HG03575 (cell line): ENCODE data around the gene GFOD1.

Source experiments
- ATAC-seq: cut with Tn5 transposase; IDR thresholded peaks from one replicate; pipeline ENCODE4 v1.9.1; 2021; ENCODE audit not compliant: unreplicated experiment, insufficient number of reproducible peaks, low FRiP score; ENCODE audit errors: extremely low read depth

GFOD1 gene

GRCh38 chr6:13372688-13373487 lies 114.5 kb downstream of the GFOD1 start:
- no peak for ATAC-seq

DNA sequence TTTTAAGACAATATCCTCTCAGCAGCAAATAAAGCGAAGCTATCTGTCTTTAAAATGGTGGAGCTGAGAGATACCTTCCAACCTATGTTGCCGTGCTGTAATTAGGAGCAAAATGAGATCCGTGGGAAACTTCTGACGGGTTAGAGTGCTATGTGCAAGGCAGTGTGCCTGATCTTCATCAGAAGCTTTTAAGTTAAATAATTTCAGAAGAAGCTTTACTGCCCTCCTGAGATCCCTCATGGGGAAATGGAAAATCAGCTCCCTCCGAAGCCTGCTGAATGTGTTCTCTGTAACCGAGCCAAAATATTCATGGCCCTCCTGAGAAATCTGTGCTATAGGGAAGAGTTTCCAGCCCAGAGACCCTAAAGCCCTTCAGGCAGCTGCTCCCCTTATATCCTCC lies 115.3 kb downstream of the GFOD1 start:
- ATAC-seq = no peak

DNA sequence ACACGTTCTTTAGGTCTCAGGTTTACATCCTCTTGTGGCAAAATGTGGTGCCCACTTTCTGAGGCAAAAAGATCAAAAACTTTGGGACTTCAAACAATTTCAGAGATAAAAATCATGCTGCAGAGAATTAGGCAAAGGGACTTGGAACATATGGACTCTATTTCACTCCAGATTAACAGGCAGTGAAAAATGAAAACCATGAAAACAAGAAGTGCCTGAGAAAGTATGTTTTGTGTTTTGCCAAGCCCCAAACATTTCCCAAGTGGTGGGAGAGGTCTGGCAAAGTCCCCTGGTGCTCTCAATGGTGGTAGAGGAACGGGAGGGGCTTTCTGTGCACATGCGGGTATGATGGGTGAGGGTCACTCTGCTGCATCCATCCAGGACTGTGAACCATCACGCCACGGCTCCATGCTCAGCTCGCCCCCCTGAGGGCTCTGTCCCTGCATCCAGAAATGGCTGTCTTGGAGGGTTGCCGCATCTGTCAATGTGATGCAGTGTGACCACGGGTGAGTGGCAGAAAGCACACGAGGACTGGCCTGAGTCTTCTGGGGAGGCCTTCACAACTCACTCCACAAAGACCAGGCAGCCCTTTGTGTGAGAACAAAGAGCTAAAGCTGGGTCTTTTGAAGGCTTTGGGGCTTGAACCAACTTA lies 115.9 kb downstream of the GFOD1 start:
- ATAC-seq = no peak

DNA sequence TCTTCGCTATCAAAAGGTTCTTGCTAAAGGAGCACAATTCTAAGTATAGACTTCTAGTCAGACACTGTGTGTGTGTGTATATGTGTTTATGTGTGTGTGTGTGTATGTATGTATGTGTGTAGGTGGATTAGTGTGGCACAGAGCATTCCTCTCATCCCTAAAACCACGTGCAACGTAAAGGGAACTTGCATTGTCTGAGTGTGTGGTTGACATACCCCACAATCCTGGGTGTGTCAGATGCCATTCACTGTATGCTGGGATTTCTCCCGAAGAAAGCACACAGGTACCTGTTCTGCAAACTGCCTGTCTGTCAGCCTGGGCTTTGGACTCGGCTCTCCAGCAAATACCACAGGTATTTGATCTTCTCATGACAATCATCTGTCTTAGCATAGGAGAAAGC lies 116.8 kb downstream of the GFOD1 start:
- ATAC-seq = no peak

DNA sequence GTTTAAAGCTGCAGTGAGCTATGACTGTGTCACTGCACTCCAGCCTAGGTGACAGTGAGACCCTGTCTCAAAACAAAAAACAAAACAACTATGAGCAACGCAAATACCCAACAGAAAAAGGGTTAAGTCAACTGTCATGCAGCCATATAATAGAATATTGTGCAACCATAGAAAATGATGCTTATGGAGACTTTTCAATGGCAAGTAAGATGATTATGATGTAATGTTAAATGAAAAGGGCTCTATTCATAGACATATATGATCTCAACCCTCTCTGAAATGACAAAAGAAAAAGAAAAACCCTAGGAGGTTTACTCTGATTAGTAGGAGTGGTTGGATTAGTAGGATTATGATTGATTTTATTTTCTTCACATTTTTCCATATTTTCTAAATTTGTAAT lies 117.8 kb downstream of the GFOD1 start:
- ATAC-seq = no peak

DNA sequence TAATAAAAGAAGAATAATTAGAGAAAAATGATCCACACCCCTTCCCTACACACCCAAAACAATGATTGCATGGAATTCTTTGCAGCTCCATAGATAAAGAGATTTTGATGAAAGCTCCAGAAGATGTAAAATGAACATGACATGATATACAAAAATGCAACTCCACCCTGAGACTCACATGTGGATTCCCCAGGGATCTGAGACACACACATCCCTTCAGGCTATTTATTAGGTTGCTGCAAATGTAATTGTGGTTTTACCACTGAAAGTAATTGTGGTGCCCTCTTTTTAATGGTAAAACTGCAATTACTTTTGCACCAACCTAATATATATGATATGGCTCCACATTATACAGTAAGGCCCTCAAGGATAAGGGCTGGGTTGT lies 118.7 kb downstream of the GFOD1 start:
- ATAC-seq = no peak

- ATAC-seq = no peak
Measured at GRCh38 chr6:13368079-13368730, 119.2 kb downstream of the GFOD1 start.

DNA sequence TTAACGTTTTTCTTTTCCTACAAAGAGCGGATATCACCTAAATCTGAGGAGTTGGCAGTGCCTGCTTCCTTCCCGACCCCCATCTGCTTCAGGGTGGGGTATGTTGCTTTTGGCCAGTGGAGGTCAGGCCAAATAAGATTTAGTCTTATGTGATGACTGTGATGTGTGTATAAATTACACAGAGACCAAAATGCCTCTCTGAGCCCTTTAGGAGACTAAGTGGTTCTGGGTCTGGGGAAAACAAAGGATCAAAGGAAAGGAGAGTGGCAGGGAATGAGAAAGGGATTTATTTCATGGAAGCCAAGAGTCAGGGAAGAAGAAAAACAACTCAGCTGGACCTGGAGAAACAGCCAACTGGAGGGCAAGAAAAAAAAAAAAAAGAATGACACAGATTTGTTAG lies 120.0 kb downstream of the GFOD1 start:
- no peak for ATAC-seq

DNA sequence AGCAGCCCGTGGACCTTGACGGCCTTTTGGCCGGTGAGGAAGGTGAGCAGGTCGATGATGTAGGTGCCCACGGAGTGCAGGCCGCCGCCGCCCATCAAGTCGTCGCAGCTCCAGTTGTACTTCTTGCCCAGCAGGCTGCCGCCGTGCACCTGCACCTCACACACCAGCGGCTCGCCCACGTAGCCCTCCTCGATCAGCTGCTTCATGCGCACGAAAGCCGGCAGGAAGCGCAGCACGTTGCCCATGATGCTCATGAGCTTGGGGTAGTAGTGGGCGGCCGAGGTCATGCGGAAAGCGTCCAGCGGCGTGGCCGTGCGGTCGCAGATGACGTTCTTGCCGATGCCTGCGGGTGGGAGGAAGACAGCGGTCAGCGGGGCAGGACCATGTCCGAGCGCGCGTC lies 122.1 kb downstream of the GFOD1 start:
- no peak for ATAC-seq

GRCh38 chr6:13364842-13365241 lies 122.6 kb downstream of the GFOD1 start:
- ATAC-seq = no peak

- ATAC-seq = no peak
Measured at GRCh38 chr6:13362412-13362811, 125.0 kb downstream of the GFOD1 start.

- ATAC-seq = no peak
Measured at GRCh38 chr6:13360671-13361540, 126.5 kb downstream of the GFOD1 start.

- no peak for ATAC-seq
Measured at GRCh38 chr6:13359287-13359686, 128.1 kb downstream of the GFOD1 start.

- ATAC-seq = no peak
Measured at GRCh38 chr6:13358511-13358910, 128.9 kb downstream of the GFOD1 start.

- ATAC-seq = no peak
Measured at GRCh38 chr6:13357551-13358075, 129.8 kb downstream of the GFOD1 start.

- peak; percentile 80 for ATAC-seq
Measured at GRCh38 chr6:13355999-13356785, 131.2 kb downstream of the GFOD1 start.

GRCh38 chr6:13355043-13355945 lies 132.1 kb downstream of the GFOD1 start:
- ATAC-seq = no peak
